IPS-15b (cell line): ENCODE results near the gene KRTAP19-1.
"Not testable (repeated sequence)": the region's sequence is repeated elsewhere in the genome, so short reads cannot be mapped to it uniquely, and the experiment has no call there.

ENCODE experiments used
- H3K27me3 ChIP-seq: one replicate; pipeline ENCODE4 v1.6.1; 2013; ENCODE audit warnings: low read length; ENCODE audit not compliant: control insufficient read depth, insufficient read depth
- H3K36me3 ChIP-seq: one replicate; pipeline ENCODE4 v1.6.1; 2013; ENCODE audit warnings: low read length; ENCODE audit not compliant: control insufficient read depth, insufficient read depth
- H3K4me1 ChIP-seq: one replicate; pipeline ENCODE4 v1.6.1; 2013; ENCODE audit warnings: mild to moderate bottlenecking, low read length; ENCODE audit not compliant: control insufficient read depth, insufficient read depth
- H3K4me3 ChIP-seq: one replicate; pipeline ENCODE4 v1.5.1; 2013; ENCODE audit warnings: low read depth, low read length
- H3K9ac ChIP-seq: one replicate; pipeline ENCODE4 v1.6.1; 2013; ENCODE audit warnings: low read depth, mild to moderate bottlenecking, low read length
- H3K9me3 ChIP-seq: one replicate; pipeline ENCODE4 v1.6.1; 2013; ENCODE audit warnings: mild to moderate bottlenecking, low read length; ENCODE audit not compliant: control insufficient read depth, insufficient read depth

The KRTAP19-1 gene

GRCh38 chr21:30480145-30480544, at the start of gene KRTAP19-1:
TSS of gene KRTAP19-1 (minus strand) at chr21:30480367. CDS start at chr21:30480317, 50 bp downstream.
- Histone ChIP-seq H3K27me3 (no peaks in the 10 kb centered on the region), H3K36me3 (no peaks in the 10 kb centered on the region), H3K4me3 (no peak within 1 kb of the TSS), H3K9me3 (no peaks in the 10 kb centered on the region), H3K9ac (no peak within 1 kb of the TSS), H3K4me1 (no peaks in the 10 kb centered on the region)

- no peaks in the 10 kb centered on the region for H3K4me1 ChIP-seq
- H3K9ac ChIP-seq, result no peak overlapping the region
- no peaks in the 10 kb centered on the region for H3K36me3 ChIP-seq
- no peaks in the 10 kb centered on the region for H3K9me3 ChIP-seq
- H3K4me3 ChIP-seq, result no peak overlapping the region
- H3K27me3 ChIP-seq, result no peaks in the 10 kb centered on the region
Observed at GRCh38 chr21:30518876-30519275, 38.7 kb upstream of the KRTAP19-1 start.

- H3K4me1 ChIP-seq, result no peaks in the 10 kb centered on the region
- H3K27me3 ChIP-seq, result no peaks in the 10 kb centered on the region
- no peak overlapping the region for H3K4me3 ChIP-seq
- H3K36me3 ChIP-seq, result no peaks in the 10 kb centered on the region
- H3K9me3 ChIP-seq, result no peaks in the 10 kb centered on the region
- no peak overlapping the region for H3K9ac ChIP-seq
Observed at GRCh38 chr21:30515681-30516080, 35.5 kb upstream of the KRTAP19-1 start.

- H3K9me3 ChIP-seq, H3K4me1 ChIP-seq, H3K4me3 ChIP-seq, H3K27me3 ChIP-seq, H3K9ac ChIP-seq, H3K36me3 ChIP-seq: not testable (repeated sequence)
Observed at GRCh38 chr21:30505621-30506205, 25.5 kb upstream of the KRTAP19-1 start.

- Histone ChIP-seq H3K4me3 (no peak within 1 kb of the TSS), H3K9ac (no peak within 1 kb of the TSS), H3K4me1 (no peaks in the 10 kb centered on the region), H3K27me3 (no peaks in the 10 kb centered on the region), H3K9me3 (no peaks in the 10 kb centered on the region), H3K36me3 (no peaks in the 10 kb centered on the region)
Observed at GRCh38 chr21:30502041-30502440, 21.9 kb upstream of the KRTAP19-1 start, which contains the start of gene KRTAP19-5. TSS of gene KRTAP19-5 (minus strand) at chr21:30502141. CDS start at chr21:30502090, 51 bp downstream.

DNA sequence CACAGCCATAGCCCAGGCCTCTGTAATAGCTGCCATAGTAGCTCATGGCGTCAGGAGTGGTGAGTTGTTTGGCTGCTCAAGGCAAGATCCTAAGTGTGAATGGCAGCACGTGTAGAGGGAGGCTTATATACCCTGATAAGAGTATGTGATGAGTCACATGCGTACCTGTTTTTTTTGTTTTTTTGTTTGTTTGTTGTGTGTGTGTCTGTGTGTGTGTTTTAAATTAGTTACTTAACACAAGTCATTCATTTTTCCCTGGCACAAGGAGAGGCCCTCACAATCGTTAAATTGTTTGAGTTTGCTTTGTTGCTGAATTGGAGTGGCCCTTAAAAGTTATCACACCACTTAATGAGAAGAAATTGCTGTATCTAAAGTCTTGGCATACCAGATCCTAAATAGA, 16.9 kb upstream of the KRTAP19-1 start, which contains the start of gene KRTAP19-4:
TSS of gene KRTAP19-4 (minus strand) at position 101 of the 400 bp plus-strand sequence. CDS start at position 46, 55 bp downstream.
- Histone ChIP-seq H3K4me1 (no peaks in the 10 kb centered on the region), H3K36me3 (no peaks in the 10 kb centered on the region), H3K9me3 (no peaks in the 10 kb centered on the region), H3K27me3 (no peaks in the 10 kb centered on the region), H3K4me3 (no peak within 1 kb of the TSS), H3K9ac (no peak within 1 kb of the TSS)

GRCh38 chr21:30491963-30492428, 11.8 kb upstream of the KRTAP19-1 start, which contains the start of gene KRTAP19-3:
TSS of gene KRTAP19-3 (minus strand) at chr21:30492013. CDS start at chr21:30491957, 56 bp downstream.
- Histone ChIP-seq H3K9ac (no peak within 1 kb of the TSS), H3K4me3 (no peak within 1 kb of the TSS), H3K36me3 (no peaks in the 10 kb centered on the region), H3K9me3 (no peaks in the 10 kb centered on the region), H3K27me3 (no peaks in the 10 kb centered on the region), H3K4me1 (no peaks in the 10 kb centered on the region)

GRCh38 chr21:30487336-30487735, 7.2 kb upstream of the KRTAP19-1 start, which contains the start of gene KRTAP19-2:
TSS of gene KRTAP19-2 (minus strand) at chr21:30487436. CDS start at chr21:30487348, 88 bp downstream.
- Histone ChIP-seq H3K4me3 (no peak within 1 kb of the TSS), H3K36me3 (no peaks in the 10 kb centered on the region), H3K27me3 (no peaks in the 10 kb centered on the region), H3K4me1 (no peaks in the 10 kb centered on the region), H3K9ac (no peak within 1 kb of the TSS), H3K9me3 (peaks cover 11% of the 10 kb centered on the region)

GRCh38 chr21:30486180-30486579, 6.0 kb upstream of the KRTAP19-1 start:
- Histone ChIP-seq H3K4me1 (no peaks in the 10 kb centered on the region), H3K4me3 (no peak overlapping the region), H3K36me3 (no peaks in the 10 kb centered on the region), H3K9ac (no peak overlapping the region), H3K27me3 (no peaks in the 10 kb centered on the region), H3K9me3 (peaks cover 11% of the 10 kb centered on the region)

GRCh38 chr21:30482130-30482529, 2.0 kb upstream of the KRTAP19-1 start:
- no peak overlapping the region for H3K4me3 ChIP-seq
- no peak overlapping the region for H3K9ac ChIP-seq
- H3K27me3 ChIP-seq, result no peaks in the 10 kb centered on the region
- no peaks in the 10 kb centered on the region for H3K36me3 ChIP-seq
- H3K9me3 ChIP-seq, result peaks cover 11% of the 10 kb centered on the region
- H3K4me1 ChIP-seq, result no peaks in the 10 kb centered on the region

- H3K27me3 ChIP-seq, result no peaks in the 10 kb centered on the region
- no peaks in the 10 kb centered on the region for H3K4me1 ChIP-seq
- no peak overlapping the region for H3K9ac ChIP-seq
- no peak overlapping the region for H3K4me3 ChIP-seq
- no peaks in the 10 kb centered on the region for H3K36me3 ChIP-seq
- no peaks in the 10 kb centered on the region for H3K9me3 ChIP-seq
Observed at GRCh38 chr21:30479259-30479658, 908 bp downstream of the KRTAP19-1 start.

- Histone ChIP-seq H3K9ac (no peak overlapping the region), H3K4me3 (no peak overlapping the region), H3K27me3 (no peaks in the 10 kb centered on the region), H3K9me3 (no peaks in the 10 kb centered on the region), H3K4me1 (no peaks in the 10 kb centered on the region), H3K36me3 (no peaks in the 10 kb centered on the region)
Observed at GRCh38 chr21:30478004-30478403, 2.2 kb downstream of the KRTAP19-1 start.
